Epithelial cell of esophagus (primary cell): ENCODE data around the gene ELMOD3.

Experiments used
- DNase-seq: peaks from one replicate; pipeline ENCODE4 v3.0.0; 2010; ENCODE audit warnings: low read depth
- H3K4me3 ChIP-seq: 2 replicates; pipeline ENCODE4 v1.5.1; 2011; ENCODE audit warnings: mild to moderate bottlenecking, low read length, control low read depth
- CTCF ChIP-seq: IDR thresholded peaks from 2 replicates; pipeline ENCODE4 v1.5.1; 2011; ENCODE audit warnings: low read depth, mild to moderate bottlenecking, low read length, control low read depth, inconsistent platforms; ENCODE audit not compliant: insufficient read depth; ENCODE audit errors: missing control alignments

The ELMOD3 gene

DNA sequence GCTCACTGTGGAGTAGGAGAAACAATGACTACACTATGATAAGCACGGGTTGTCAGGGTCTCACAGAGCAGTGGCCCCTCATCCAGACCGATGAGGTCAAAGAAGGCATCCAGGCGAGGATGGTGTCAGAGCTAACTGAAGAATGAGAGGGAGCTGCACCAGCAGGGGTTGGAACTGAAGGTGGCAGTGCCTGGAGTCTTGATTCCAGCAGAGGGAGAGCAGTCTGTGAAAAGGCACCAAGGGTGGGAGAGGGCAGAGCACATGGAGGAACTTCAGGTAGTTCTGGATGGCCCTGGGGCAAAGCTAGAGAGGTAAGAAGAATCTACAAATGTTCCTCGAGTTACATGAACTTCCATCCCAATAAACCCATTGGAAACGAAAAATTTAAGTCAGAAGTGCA lies 12.6 kb downstream of the ELMOD3 start:
- TF ChIP-seq CTCF = no peak
- no peak for DNase-seq
- no peak overlapping the region for H3K4me3 ChIP-seq

- no peak for TF ChIP-seq CTCF
- no peak overlapping the region for H3K4me3 ChIP-seq
- no peak for DNase-seq
These were observed 14.4 kb downstream of the ELMOD3 start for GRCh38 chr2:85368921-85369320.

- no peak for DNase-seq
- TF ChIP-seq CTCF = no peak
- H3K4me3 ChIP-seq = no peak overlapping the region
These were observed 14.9 kb downstream of the ELMOD3 start for GRCh38 chr2:85369500-85369899.

GRCh38 chr2:85371045-85371444 lies 16.5 kb downstream of the ELMOD3 start:
- no peak for TF ChIP-seq CTCF
- DNase-seq = no peak
- no peak overlapping the region for H3K4me3 ChIP-seq

DNA sequence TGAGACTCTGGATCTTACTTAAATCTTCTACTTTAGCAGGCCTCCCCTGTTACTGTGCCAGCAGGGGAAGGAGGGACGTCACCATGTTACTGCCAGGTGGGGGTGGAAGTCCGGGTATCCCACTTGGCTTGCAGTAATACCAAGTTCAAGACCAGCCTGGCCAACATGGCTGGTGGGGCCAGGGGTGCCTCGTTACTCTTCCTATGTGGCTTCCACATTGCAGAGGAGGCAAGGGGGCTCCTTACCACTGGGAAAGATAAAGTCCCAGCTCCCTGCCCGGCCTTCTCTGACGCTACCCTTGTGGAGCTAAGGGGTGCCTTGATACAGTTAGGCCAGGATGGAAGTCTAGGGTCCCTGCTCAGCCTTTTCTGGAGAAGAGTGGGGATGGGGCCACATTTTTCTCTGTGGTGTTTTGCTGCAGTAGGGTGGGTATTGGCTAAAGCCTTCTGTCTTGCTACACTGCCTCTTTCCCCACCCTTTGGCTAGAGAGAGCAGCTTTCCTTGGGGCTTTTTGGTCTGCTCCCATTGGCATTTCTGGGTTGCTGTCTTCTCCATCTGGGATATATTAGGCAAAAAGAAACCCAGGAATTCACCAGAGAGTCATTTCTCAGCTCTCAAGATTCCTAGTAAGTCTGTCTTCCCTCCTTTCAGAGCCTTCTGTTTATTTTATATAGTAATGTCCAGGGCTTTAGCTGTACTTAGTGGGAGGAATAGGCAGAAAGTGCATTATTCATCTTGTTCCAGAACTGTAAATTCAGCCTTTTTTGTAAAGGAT lies 21.9 kb downstream of the ELMOD3 start:
- TF ChIP-seq CTCF = no peak
- H3K4me3 ChIP-seq = no peak overlapping the region
- DNase-seq = no peak

DNA sequence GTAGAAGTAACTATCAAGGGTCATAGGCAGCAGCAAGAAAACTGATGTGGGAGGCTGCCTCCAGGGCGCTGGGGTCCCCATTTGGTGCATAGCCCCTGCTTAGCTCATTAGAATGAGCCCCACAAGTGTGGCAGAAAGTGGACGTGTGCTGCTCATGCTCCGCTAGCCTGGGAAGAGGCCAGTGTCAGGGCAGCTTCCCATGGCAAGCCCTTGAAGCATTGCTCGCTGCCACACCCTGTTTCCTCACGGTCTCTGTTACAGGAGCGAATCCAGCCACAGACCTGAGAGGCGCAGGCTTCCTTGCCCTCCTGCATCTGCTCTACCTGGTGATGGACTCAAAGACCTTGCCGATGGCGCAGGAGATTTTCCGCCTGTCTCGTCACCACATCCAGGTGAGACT lies 22.5 kb downstream of the ELMOD3 start:
- no peak overlapping the region for H3K4me3 ChIP-seq
- no peak for TF ChIP-seq CTCF
- DNase-seq = no peak

DNA sequence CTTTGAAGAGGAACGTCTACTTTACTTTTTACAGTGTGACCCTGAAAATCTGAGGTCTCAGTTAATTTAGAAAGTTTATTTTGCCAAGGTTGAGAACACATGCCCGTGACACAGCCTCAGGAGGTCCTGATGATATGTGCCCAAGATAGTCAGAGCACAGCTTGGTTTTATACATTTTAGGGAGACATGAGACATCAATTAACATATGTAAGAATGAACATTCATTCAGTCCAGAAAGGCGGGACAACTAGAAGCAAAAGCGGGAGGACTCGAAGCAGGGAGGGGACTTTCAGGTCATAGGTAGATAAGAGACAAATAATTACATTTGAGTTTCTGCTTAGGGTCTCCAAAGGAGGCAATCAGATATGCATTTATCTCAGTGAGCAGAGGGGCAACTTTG lies 23.7 kb downstream of the ELMOD3 start:
- no peak overlapping the region for H3K4me3 ChIP-seq
- DNase-seq = no peak
- TF ChIP-seq CTCF = no peak
